T-helper 2 cell treated with Interferon-gamma antibody and Interleukin-4, amounts not matched to agents 100 ng/mL and 5 ng/mL, for 36 hours (primary cell): ENCODE measurements around the gene OSMR. TPM values are rescaled to one million over a fixed set of nuclear protein-coding genes. Genes with fewer than 3 reads are reported as not detected.

Experiments used
- total RNA-seq: library from RNA; stranded (reverse); gene quantifications from 2 replicates; pipeline ENCODE4 v1.2.3, GENCODE V29; 2022

Gene OSMR
- total RNA-seq, 1 donor from 2014 or later, result not detected

Other genes starting within 250 kb of the OSMR start
- 37.0 and 38.6 TPM in 2 replicates for gene RICTOR, start 228.4 kb downstream of the OSMR start, total RNA-seq